GM19035 (cell line): ENCODE measurements around the gene SUGP2.

Source experiments
- ATAC-seq: cut with Tn5 transposase; IDR thresholded peaks from one replicate; pipeline ENCODE4 v1.9.1; 2021; ENCODE audit not compliant: unreplicated experiment

SUGP2 gene

DNA sequence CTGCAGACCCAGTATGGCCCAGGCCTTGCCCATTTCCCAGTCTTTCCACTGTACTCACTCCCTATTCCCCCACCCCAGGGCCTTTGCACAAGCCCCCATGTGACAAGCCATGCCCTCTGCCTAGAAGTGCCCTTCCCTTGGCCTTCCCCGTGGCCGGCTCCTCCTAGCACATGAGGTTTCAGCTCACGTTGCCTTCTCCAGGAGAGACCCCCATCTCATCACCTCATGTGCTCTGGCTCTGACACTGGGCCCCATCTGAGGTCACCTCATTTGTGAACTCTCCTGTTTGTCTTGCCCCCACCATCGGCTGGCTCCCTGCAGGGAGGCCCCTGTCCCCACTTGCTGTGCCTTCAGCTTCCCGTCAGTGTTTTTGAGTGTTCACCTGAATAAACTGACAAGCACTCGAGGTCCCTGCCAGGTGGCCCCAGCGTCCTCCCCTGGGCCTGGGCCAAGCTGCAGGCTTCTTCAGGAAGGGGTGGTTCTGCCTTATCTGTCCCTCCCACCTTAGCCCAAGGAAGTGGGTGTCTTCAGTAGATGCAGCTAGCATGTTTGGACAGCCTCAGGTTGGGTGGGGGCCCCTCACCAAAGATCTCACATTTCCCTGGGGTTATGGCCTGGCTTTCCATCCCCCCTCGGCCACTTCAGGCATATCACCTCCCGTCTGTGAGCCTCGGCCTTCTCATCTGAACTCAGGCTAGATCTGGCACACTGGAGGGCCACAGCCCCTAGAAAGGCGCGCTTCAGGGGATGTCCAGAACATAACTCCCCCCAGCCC is 26.7 kb upstream of the SUGP2 start:
- no peak for ATAC-seq

DNA sequence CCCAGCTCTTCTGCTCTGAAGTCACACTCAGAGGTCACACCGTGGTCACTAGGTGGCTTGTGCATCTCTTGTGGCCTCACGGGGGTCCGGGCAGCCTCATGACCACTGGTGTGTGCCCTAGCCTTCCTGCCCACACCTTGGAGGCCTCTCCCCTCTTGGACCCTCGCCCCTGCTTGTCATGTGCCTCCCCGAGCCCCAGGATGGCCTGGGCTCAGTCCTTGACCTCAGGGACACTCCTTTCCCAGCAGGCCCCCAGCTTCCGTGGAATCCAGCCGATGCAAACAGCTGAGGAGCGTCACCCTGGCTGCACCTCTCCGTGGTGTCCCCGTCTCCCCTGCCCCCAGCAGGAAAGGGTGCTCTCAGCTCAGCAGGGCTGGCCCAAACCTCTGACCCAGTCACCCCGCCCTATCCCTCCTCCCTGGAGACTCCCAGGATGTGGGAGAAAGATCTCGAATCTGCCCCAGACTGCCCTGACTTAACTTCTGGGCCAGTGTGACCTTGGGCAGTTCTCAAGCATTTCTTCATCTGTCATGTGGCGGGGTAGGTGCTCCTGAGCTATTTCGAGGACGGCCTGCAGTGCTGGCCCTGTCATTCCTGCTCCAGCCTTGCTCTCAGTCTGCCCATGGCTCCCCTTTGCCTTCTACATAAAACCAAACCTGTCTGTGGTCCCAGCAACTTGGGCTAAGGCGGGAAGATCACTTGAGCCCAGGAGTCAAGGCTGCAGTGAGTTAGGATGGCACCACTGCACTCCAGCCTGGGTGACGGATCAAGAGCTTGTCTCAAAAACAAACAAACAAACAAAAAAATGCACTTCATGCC is 25.9 kb upstream of the SUGP2 start:
- no peak for ATAC-seq

DNA sequence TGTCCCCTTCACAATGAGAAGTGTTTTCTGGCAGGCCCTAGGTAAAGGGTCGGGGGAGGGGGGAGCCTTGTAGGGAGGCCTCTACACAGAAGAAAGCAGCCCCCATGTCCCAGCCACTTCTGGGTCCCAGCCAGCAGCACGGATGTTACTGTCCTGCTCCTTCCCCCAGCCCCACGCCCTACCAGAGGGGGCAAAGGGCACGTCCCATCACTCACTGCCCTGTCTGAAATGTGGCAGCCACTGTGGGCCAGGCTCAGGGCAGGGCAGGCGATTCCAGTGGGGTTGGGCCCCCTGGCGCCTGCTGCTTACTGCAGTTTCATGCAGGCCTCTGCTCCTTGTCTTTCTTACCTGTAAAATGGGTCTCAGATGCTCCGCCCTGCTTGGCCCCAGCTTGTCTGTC is 24.4 kb upstream of the SUGP2 start:
- no peak for ATAC-seq

DNA sequence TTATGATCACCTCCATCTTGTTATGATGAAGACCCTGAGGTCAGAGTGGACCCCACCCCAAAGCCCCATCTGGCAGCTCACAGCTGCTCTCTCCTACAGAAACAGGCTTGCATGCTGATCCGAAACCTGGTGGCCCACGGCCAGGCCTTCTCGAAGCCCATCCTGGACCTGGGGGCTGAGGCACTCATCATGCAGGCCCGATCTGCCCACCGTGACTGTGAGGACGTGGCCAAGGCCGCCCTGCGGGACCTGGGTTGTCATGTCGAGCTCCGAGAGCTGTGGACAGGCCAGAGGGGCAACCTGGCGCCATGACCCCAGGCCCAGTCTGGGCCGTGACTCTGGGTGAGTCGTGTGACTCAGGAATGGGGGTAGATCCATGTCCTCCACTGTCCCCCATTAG is 24.0 kb upstream of the SUGP2 start:
- ATAC-seq = no peak

DNA sequence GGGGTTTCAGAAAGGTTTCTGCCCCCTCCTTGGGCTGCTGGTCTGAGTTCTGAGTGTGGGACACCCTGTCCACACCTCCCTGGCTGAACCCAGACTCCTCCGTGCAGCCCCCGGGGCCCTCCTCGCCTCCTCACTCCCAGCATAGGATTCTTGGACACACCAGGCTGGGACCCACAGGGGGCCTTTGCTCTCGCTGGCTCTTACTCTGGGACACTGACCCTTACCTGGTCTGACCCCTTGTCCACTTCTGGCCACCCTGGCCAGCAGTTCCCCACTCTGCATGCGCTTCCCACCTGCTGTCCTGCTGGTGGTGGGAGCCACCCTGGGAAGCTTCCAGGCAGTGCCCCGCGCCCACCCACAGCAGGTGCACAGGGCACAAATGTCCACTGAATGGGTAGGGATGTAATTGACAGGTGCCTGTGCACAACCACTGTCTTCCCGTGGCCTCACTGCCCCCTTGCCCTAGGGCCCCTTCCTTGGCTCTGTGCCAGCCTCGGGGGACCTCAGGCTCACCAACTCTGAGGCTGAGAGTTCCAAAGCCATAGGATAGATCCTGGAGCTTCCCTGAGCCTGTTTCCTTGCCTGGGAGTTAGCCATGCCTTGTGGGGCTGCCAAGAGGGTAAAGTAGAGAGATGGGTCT is 23.4 kb upstream of the SUGP2 start:
- ATAC-seq = no peak

DNA sequence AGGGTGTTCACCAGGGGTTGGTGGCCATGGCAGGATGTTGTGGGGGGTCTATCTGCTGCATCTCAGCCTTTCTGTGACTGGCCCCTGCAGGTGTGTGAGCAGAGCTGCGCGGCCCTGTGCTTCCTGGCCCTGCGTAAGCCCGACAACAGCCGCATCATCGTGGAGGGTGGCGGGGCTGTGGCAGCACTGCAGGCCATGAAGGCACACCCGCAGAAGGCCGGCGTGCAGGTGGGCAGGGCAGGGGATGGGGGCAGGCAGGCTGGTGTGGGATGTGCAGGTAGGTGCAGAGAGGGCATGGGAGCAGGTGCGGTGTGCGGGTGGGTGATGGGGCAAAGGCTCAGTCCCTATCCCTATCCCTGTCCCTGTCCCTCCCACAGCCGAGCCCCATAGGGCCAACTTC is 22.4 kb upstream of the SUGP2 start:
- no peak for ATAC-seq

DNA sequence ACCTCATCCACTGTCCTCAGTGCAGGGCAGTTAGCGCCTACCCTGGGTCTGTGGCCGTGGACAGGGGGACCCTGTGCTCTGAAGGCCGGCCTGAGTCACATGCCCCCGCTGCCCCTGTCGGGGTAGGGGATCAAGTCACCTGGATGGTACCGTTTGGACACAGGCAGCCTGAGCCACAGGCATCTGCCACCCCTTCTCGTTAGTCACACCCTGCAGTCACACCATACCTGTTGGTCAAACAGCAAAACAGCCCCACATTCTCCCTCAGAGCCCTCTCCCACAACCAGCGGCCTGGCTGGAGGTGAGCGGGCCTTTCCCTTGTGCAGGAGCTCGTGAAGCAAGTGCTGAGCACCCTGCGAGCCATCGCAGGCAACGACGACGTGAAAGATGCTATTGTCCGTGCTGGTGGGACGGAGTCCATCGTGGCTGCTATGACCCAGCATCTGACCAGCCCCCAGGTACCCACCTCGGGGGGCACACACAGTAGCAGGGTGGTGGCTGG is 21.7 kb upstream of the SUGP2 start:
- no peak for ATAC-seq

DNA sequence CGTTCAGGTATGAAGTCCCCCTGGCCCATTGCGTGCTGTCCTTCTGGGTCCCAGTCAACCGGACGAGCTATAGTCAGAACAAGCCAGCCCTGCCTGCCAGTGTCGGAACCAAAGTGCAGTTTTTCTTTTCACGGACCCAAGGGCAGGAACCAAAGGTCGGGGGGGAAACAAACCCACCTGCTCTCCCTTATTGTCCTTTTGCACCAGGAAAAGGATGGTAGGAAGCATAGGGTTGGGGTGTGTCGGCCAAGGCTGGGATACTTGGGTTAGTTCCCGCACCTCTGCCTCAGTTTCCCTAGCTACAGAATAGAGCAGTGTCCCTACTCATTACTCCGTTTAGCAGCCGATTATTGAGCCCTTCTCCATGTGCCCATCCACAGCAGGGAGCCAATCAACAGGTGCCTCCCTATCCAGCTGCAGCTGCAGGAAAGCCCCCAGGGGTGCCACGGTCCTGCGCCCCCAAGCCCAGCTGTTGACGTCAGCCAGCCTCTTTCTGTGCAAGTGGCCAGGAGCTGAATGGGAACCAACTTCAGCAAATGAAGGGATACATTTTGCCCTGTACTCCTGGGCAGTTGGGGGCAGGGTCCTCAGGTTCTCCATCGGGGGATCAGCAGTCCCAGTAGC is 21.1 kb upstream of the SUGP2 start:
- no peak for ATAC-seq

DNA sequence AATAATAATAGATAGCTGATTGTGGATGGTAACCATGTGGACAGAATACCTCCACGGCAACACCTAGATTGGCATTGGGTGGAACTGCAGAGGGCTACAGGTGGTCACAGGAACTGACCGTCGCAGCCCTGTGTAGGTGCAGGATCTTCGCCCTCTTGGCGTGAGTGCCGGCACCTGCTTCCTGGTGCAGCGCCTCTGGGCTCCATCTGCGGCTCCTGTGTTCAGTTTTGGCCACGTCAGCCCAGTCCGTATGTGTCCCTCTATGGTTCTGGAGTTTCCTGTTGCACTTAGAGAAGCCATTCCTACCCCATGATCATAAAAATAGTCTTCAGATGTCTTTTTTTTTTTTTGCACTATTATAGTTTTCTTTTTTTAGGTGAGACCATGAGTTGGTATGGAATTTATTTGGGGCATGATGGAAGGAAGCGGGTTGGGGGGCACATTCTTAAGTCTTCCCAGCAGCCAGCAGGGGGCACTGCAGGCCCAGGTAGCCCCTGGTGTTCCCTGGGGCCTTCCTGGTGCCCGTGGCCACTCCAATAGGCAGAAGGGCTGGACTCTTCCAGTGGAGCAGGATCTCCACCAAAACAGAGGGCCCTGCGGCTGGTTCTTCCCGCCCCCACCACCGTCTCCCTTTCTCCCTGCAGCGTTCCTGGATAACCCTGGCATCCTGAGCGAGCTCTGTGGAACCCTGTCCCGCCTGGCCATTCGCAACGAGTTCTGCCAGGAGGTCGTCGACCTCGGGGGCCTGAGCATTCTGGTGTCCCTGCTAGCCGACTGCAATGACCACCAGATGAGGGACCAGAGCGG is 20.4 kb upstream of the SUGP2 start:
- ATAC-seq = no peak

DNA sequence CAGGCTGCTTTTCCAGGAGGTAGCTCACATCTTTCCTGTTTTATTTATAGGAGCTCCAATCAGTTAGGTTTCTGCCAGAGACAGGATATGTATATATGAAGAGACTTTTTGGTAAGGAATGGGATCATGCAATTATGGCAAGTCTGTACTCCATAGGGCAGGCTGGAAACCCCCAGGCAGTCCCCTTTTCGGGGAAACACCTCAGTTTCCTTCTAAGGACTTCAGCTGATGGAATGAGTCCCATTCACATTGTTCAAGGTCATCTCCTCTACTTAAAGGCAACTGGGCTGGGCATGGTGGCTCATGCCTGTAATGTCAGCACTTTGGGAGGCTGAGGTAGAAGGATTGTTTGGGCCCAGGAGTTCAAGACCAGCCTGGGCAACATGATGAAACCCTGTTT is 19.6 kb upstream of the SUGP2 start:
- ATAC-seq = no peak

DNA sequence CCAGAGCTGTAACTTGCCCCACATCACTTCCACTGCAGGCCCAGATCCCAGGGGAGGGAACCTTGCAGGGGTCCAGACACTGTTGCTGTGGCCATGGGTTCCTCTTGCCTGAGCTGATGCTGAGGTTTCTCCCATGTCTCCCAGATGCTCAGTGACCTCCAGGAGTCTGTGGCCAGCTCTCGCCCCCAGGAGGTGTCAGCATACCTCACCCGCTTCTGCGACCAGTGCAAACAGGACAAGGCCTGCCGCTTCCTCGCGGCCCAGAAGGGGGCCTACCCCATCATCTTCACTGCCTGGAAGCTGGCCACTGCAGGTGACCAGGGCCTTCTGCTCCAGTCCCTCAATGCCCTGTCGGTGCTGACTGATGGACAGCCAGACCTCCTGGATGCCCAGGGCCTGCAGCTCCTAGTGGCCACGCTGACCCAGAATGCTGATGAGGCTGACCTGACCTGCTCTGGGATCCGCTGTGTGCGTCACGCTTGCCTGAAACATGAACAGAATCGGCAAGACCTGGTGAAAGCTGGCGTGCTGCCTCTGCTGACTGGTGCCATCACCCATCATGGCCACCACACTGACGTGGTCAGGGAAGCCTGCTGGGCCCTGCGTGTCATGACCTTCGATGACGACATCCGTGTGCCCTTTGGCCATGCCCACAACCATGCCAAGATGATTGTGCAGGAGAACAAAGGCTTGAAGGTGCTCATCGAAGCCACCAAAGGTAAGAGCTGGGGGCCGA is 18.3 kb upstream of the SUGP2 start:
- no peak for ATAC-seq

DNA sequence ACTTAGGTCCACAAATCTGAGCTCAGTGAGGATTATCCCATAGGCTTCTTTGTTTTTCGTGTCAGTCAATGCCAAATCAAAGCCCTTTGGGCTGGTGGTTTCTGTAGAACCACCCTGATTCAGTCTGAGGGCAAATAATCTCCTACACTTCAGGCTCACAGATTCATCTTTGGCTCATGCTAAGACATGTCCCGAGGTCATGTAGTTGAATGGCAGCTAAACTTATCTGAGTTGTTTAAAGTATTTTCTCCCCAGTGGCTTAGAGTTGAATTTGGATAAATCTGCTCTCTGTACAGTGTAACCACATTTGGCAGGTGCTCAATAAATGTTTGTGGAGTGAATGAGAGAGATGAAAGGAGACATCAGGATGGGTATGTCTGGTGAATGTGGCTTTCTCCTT is 17.4 kb upstream of the SUGP2 start:
- ATAC-seq = no peak

DNA sequence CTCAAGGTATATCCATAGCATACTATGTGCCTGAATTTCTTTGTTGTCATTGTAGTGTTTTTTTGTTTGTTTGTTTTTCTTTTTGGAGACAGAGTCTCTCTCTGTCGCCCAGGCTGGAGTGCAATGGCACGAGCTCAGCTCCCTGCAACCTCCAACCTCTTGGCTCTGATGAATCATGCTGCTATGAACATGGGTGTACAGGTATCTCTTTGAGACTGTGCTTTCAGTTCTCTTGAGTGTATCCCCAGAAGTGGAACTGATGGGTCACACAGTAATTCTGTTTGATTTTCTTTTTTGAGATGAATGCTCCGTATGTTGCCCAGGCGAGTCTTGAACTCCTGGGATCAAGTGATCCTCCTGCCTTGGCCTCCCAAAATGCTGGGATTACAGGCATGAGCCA is 16.8 kb upstream of the SUGP2 start:
- ATAC-seq = no peak

DNA sequence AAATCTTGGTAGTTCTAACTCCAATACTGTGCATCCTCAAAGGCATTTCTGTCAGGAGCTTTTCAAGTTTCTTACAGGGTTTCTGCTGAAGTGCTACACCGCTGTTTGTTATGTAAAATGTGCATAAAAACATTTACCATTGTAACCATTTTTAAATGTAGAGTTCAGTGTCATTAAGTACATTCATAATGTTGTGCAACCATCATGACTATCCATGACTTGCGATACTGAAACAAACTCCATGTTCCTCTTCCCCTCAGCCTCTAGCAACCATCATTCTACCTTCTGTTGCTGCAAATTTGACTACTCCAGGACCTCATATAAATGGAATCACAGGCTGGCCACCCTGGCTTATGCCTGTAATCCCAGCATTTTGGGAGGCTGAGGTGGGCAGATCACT is 16.1 kb upstream of the SUGP2 start:
- ATAC-seq = no peak

DNA sequence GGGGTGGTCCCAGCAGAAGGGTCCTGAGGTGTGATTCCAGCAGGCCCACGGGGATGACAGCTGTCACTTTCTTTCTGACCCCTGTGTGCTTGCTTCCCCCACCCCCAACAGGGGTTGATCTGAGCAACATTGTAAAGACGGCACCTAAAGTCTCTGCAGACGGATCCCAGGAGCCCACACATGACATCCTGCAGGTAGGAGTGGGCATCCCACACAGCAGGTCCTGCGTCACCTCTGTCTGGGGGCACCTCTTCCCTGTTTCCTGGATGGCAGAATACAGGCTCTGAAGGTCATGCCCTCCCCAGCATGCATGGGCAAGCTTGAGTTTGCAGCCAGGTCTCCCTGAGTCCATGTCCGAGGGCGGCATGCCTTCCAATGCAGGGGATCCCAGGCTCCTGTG is 10.6 kb upstream of the SUGP2 start:
- ATAC-seq = no peak

DNA sequence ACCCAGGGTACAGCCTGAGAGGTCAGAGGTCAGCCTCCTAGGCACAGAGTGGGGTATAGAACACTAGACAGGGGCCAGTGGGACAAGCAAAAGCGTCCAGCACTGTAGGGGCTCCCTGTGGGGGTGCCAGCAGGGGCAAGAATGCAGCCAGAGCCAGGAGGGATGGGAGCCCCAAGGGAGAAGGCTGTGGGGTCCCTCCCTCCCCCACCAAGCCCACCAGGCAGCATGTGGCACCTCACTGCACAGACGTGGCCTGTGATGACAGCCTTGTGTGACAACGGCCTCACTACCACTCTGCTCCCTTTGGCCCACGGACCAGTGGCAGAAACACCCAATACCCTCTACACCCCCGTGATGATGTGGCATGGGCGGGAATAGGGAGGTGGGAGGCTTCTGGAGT is 10.2 kb upstream of the SUGP2 start:
- no peak for ATAC-seq

DNA sequence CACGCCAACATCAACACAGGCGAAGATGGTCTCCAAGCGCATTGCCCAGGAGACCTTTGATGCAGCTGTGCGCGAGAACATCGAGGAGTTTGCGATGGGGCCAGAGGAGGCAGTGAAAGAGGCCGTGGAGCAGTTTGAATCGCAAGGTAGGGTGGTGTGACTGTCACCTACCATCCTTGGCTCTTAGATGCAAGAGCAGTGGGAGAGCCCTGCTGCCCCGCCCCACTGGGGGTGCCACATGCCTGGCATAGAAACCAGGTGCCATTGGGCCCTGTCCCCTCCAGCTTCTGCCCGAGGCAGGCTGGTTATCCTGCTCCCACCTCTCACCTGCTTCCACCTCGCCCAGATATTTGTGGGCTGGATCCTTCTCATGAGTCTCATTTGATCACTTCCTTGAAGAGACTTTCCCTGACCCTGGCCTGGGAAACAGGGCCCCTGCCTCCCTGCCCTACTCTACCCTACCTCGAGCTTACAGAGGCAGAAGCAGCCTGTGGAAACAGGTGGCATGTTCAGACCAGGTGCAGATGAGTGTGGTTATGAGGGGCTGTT is 9.5 kb upstream of the SUGP2 start:
- ATAC-seq = no peak

DNA sequence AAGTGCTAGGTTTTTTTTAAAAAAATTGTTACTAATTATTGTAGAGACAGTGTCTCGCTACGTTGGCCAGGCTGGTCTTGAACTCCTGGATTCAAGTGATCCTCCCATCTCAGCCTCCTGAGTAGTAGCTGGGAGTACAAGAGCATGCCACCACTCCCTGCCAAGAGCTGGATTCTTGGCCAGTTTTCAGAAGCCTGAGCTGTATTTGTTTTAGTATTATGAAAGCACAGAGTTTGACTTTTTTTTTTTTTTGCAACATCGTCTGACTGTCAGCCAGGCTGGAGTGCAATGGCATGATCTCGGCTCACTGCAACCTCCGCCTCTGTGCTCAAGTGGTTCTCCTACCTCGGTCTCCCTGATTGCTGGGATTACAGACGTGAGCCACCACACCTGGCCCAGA is 7.1 kb upstream of the SUGP2 start:
- ATAC-seq = no peak

DNA sequence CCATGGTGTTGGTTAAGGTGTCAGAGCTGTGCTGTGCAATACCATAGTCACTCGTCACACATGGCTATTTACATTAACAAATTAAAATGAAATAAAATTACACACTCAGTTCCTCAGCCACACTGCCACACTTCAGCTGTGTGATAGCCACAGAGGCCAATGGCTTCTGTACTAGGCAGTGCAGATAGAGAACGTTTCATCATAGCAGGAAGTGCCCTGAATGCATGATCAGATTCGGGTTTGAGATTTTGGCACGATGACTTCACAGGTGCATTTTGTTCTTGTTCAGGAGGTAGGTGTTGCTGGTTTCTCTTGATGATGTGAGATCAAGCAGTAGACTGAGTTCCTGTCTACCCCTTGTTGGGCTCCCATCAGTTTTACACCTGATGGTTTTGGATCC is 6.6 kb upstream of the SUGP2 start:
- ATAC-seq = no peak

DNA sequence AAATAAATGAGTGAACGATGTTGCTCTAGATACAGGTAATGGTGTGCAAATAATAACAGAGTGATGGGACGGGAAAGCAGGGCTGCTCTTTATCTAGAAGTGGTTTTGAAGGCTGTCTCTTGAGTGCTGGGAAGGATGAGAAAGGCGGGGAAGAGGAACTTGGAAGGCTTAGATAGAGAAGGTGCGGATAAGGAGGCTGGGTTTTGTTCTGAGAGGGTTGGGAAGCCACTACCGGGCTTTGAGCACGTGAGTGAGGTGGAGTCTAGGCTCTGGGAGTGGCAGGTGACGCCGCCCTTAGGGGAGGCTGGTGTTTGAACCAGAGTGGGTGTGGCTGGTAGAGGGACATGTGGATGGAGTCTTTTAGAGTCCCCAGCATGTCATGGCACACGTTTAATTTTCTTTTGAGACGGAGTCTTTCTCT is 897 bp upstream of the SUGP2 start:
- ATAC-seq = no peak
